Tracheal epithelial cell (primary cell): ENCODE measurements around the gene NSUN2. TPM values are rescaled to one million over a fixed set of nuclear protein-coding genes. Genes with fewer than 3 reads are reported as not detected.

Experiments
- total RNA-seq: library from RNA; depleted of rRNA; stranded (reverse); fragments of >200 nt; gene quantifications from 2 replicates; pipeline ENCODE4 v1.2.1, GENCODE V29; 2014

The NSUN2 gene
- 54.4 and 80.7 TPM in 2 replicates for total RNA-seq

GRCh38 chr5:6632888-6633468, at the start of gene NSUN2, which contains the start of gene SRD5A1:
TSS of gene NSUN2 (minus strand) at chr5:6633044. CDS start at chr5:6632979, 65 bp downstream.
TSS of gene SRD5A1 (plus strand) at chr5:6633440. CDS start at chr5:6633577, 137 bp downstream.

Other genes with a start within 250 kb of the NSUN2 start
- gene UBE2QL1, start 184.2 kb downstream of the NSUN2 start, total RNA-seq, result not detected in 2 replicates
- 21.7 and 69.6 TPM in 2 replicates for gene SRD5A1, start 396 bp upstream of the NSUN2 start, total RNA-seq
- 6.3 and 7.2 TPM in 2 replicates for gene TENT4A, start 80.4 kb upstream of the NSUN2 start, total RNA-seq